Chondrocyte (in vitro differentiated cells): ENCODE data around the gene RPS19. TPM values are rescaled to one million over a fixed set of nuclear protein-coding genes. Genes with fewer than 3 reads are reported as not detected.

ENCODE experiments used
- DNase-seq: peaks from one replicate; pipeline ENCODE4 v3.0.0; 2021; ENCODE audit warnings: mixed read lengths, low spot score
- H3K27ac Mint-ChIP-seq: one replicate; pipeline ENCODE4 v1.8.0; 2021; ENCODE audit warnings: mild to moderate bottlenecking, moderate library complexity, mixed read lengths; ENCODE audit not compliant: unreplicated experiment
- H3K27me3 Mint-ChIP-seq: 2 replicates; pipeline ENCODE4 v1.8.0; 2021; ENCODE audit warnings: low read depth, mixed read lengths
- H3K36me3 Mint-ChIP-seq: 2 replicates; pipeline ENCODE4 v1.8.0; 2021; ENCODE audit warnings: low read depth, mixed read lengths
- H3K4me1 Mint-ChIP-seq: 2 replicates; pipeline ENCODE4 v1.8.0; 2021; ENCODE audit warnings: low read depth, mild to moderate bottlenecking, mixed read lengths
- H3K4me3 Mint-ChIP-seq: one replicate; pipeline ENCODE4 v1.8.0; 2021; ENCODE audit warnings: mild to moderate bottlenecking, moderate library complexity, mixed read lengths; ENCODE audit not compliant: unreplicated experiment
- H3K9me3 Mint-ChIP-seq: 2 replicates; pipeline ENCODE4 v1.8.0; 2021; ENCODE audit warnings: low read depth, mixed read lengths
- CTCF ChIP-seq: fragments of 200-600 bp; sonication (generic); IDR thresholded peaks from 2 replicates; pipeline ENCODE4 v1.5.0; 2021; ENCODE audit warnings: antibody characterized with exemption, mild to moderate bottlenecking, moderate library complexity
- total RNA-seq: library from RNA; stranded (reverse); gene quantifications from 3 replicates; pipeline ENCODE4 v1.2.1, GENCODE V29; 2021

RPS19 gene
- total RNA-seq, 1 donor from 2014 or later = 1,457 TPM

GRCh38 chr19:41868989-41869300 lies 8.9 kb downstream of the RPS19 start:
- H3K27ac Mint-ChIP-seq = no peak overlapping the region
- H3K27me3 Mint-ChIP-seq = no peaks in the 10 kb centered on the region
- peaks cover 20% of the 10 kb centered on the region for H3K4me1 Mint-ChIP-seq
- H3K36me3 Mint-ChIP-seq = peaks cover 40% of the 10 kb centered on the region
- H3K9me3 Mint-ChIP-seq = no peaks in the 10 kb centered on the region
- DNase-seq = no peak
- no peak overlapping the region for H3K4me3 Mint-ChIP-seq
- no peak for TF ChIP-seq CTCF

DNA sequence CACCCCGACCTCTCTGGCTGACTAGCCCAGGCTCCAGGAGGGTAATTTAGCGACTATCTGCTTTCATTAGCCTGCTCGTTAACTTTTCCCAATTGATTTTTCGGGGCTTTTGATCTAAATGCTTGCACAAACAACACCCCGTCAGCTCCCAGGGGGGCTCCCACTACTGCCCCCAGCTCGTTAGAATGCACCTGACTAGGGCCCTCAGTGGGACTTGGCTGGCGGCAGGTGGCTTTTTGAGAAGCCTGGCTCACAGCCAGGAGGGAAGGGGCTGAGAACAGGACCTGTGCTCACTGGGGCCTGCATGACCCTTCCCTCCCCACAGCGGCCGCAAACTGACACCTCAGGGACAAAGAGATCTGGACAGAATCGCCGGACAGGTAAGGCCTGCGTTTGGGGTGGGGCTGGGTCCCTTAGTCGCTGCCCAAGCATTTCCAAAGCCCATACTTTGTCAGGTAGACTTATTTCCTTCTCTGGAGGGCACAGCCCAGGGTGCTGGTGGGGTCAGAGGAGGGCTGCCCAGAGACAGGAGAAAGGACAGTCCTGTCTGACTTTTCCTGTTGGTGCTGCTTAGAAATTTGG lies 9.4 kb downstream of the RPS19 start:
- H3K4me1 Mint-ChIP-seq = peaks cover 15% of the 10 kb centered on the region
- no peak overlapping the region for H3K27ac Mint-ChIP-seq
- no peak overlapping the region for H3K4me3 Mint-ChIP-seq
- no peak for TF ChIP-seq CTCF
- no peaks in the 10 kb centered on the region for H3K9me3 Mint-ChIP-seq
- DNase-seq = no peak
- H3K36me3 Mint-ChIP-seq = peaks cover 34% of the 10 kb centered on the region
- no peaks in the 10 kb centered on the region for H3K27me3 Mint-ChIP-seq

DNA sequence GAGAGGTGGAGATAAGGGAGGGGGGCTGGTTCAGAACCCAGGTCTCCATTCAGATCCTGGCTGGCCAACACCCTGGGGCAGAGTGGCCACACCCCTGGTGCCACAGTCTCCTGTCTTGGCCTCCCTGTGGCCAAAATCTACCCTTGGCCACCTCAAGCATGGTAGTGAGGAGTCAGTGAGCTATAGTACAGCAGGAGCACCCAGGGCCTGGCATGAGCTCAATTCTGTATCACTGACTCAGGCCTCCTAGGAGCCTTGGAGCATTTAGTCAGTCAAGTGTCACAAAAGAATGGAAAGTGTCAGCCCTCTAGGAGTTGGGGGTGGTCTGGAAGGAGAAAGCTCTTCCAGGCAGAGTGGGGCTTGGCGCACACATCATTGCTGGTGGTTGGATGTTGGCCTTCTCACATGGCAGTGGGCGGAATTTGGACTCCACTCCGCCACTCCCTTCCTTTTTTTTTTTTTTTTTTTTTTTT lies 10.4 kb downstream of the RPS19 start:
- Mint-ChIP-seq H3K4me1 (peaks cover 10% of the 10 kb centered on the region), H3K4me3 (no peak overlapping the region), H3K9me3 (no peaks in the 10 kb centered on the region), H3K27ac (no peak overlapping the region), H3K36me3 (peaks cover 29% of the 10 kb centered on the region), H3K27me3 (no peaks in the 10 kb centered on the region)
- TF ChIP-seq CTCF = no peak
- no peak for DNase-seq

DNA sequence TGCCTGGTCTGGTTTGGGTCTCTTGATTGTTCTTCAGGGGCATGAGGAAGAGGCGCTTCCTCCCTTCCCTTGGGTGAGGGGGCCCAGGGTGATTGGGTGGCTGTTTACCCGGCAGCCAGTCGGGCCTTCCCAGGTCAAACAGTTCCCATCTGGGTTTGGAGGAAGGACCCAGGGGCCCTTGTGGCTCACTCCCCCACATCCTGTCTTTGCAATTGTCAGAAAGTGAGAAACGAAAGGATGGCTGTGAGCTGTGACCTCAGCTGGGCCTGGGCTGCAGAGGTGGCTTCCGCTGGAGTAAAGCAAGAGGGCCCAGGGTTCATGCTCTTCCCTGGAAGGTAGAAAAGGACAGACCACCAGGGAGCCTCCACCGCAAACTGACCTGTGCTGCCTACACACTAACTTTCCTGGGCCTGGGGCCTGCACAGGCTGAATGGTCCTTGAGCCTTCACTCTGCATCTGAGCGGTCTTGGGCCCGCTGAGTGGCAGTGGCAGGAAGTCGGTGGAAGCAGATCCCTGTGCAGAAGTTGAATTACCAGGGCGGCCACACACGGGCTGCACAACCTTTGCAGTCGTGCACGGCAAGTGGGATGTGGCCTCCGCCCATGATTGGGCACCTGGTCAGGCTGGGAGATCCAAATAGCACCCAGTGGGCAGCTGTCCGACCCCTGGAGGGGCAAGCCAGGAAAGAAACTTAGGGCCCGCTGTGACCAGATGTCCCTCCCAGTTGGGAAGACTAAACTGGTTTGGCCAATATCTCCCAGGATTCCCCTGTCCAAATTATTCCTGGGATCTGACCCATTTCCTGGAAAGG lies 11.7 kb downstream of the RPS19 start:
- no peak for DNase-seq
- TF ChIP-seq CTCF = no peak
- peaks cover 5% of the 10 kb centered on the region for H3K4me1 Mint-ChIP-seq
- H3K9me3 Mint-ChIP-seq = no peaks in the 10 kb centered on the region
- H3K36me3 Mint-ChIP-seq = peaks cover 25% of the 10 kb centered on the region
- no peak overlapping the region for H3K27ac Mint-ChIP-seq
- H3K4me3 Mint-ChIP-seq = no peak overlapping the region
- no peaks in the 10 kb centered on the region for H3K27me3 Mint-ChIP-seq

GRCh38 chr19:41872384-41872774 lies 12.3 kb downstream of the RPS19 start:
- Mint-ChIP-seq H3K27me3 (no peaks in the 10 kb centered on the region), H3K4me1 (peaks cover 5% of the 10 kb centered on the region), H3K4me3 (no peak overlapping the region), H3K9me3 (no peaks in the 10 kb centered on the region), H3K27ac (peak overlapping the region; percentile 2), H3K36me3 (peaks cover 25% of the 10 kb centered on the region)
- DNase-seq = no peak
- no peak for TF ChIP-seq CTCF
